D721Med (cell line): ENCODE results near the gene PRKCA.

Experiments used
- DNase-seq: peaks from one replicate; pipeline ENCODE4 v3.0.0; 2011; ENCODE audit warnings: low spot score; ENCODE audit not compliant: insufficient read length
- FAIRE-seq: peaks from 2 replicates; lab custom pipeline; 2011; peaks lifted over from hg19 to GRCh38; lab: Jason Lieb, UNC
- CTCF ChIP-seq: IDR thresholded peaks from 2 replicates; pipeline ENCODE4 v1.5.1; 2012; ENCODE audit warnings: mild to moderate bottlenecking, control low read depth; ENCODE audit not compliant: insufficient read depth; ENCODE audit errors: missing control alignments

The PRKCA gene

GRCh38 chr17:66789093-66789492, 486.7 kb downstream of the PRKCA start:
- FAIRE-seq (no peak), DNase-seq (no peak)
- TF ChIP-seq CTCF = no peak

GRCh38 chr17:66789961-66790437, 487.6 kb downstream of the PRKCA start:
- TF ChIP-seq CTCF = no peak
- DNase-seq (no peak), FAIRE-seq (no peak)

- TF ChIP-seq CTCF = no peak
- DNase-seq = no peak
- FAIRE-seq = no peak
Measured at GRCh38 chr17:66790501-66791061, 488.2 kb downstream of the PRKCA start.

- no peak for TF ChIP-seq CTCF
- DNase-seq = no peak
- FAIRE-seq = no peak
Measured at GRCh38 chr17:66791347-66791746, 488.9 kb downstream of the PRKCA start.

GRCh38 chr17:66793814-66794213, 491.4 kb downstream of the PRKCA start:
- DNase-seq = no peak
- no peak for TF ChIP-seq CTCF
- FAIRE-seq = no peak

GRCh38 chr17:66795486-66795885, 493.1 kb downstream of the PRKCA start:
- DNase-seq (no peak), FAIRE-seq (no peak)
- no peak for TF ChIP-seq CTCF

GRCh38 chr17:66799849-66800537, 497.6 kb downstream of the PRKCA start:
- no peak for DNase-seq
- FAIRE-seq = no peak

More at GRCh38 chr17:66799849-66800537, 497.6 kb downstream of the PRKCA start:
- TF ChIP-seq CTCF = no peak
